HepG2 (cell line): ENCODE measurements around the gene PKNOX2. TPM values are rescaled to one million over a fixed set of nuclear protein-coding genes. Genes with fewer than 3 reads are reported as not detected.

Experiments
- ATAC-seq: fragments of 200-7000 bp; cut with Tn5 transposase; 3 replicates; pipeline ENCODE4 v1.9.1; 2020; ENCODE audit warnings: mild to moderate bottlenecking, moderate library complexity
- BruUV-seq: library from RNA; stranded (reverse); fragments of 400-500 nt; replicated peaks from 2 replicates; lab custom pipeline; 2021; lab: Mats Ljungman, UMichigan
- CTCF ChIA-PET: fragments of 300-600 bp; formaldehyde crosslinking; extraction: SDS; loops from one replicate; lab custom pipeline; 2021; ENCODE audit warnings: low total read pairs, inconsistent platforms, low intra/inter-chr PET ratio; lab: Yijun Ruan, JAX
- POLR2A ChIA-PET: fragments of 350-600 bp; sonication (Branson Sonifier 250); formaldehyde crosslinking; loops from one replicate; lab custom pipeline; 2020; ENCODE audit warnings: antibody characterized with exemption, inconsistent platforms; lab: Yijun Ruan, JAX
- DNase-seq: peaks from one replicate; pipeline ENCODE4 v3.0.0-alpha.2; 2015; ENCODE audit warnings: low spot score
- FAIRE-seq: peaks from 3 replicates; lab custom pipeline; 2011; peaks lifted over from hg19 to GRCh38; lab: Jason Lieb, UNC
- H2AFZ ChIP-seq: one replicate; pipeline ENCODE4 v1.6.1; 2011; ENCODE audit warnings: low read length, inconsistent platforms
- H3K27ac ChIP-seq: fragments of 300-600 bp; 3 replicates; pipeline ENCODE4 v1.8.0; 2011; ENCODE audit warnings: mixed run types, mild to moderate bottlenecking, mixed read lengths, low read length, inconsistent platforms; ENCODE audit not compliant: insufficient read depth; ENCODE audit errors: extremely low read length
- H3K27me3 ChIP-seq, 2 experiments: fragments of 200-600 bp in 1 of 2; 2 replicates in 1 of 2; 3 replicates in 1 of 2; pipeline versions ENCODE4 v1.6.0 to v1.8.0; 2011; ENCODE audit warnings: low read length in 2 of 2, mild to moderate bottlenecking in 2 of 2, moderate library complexity in 2 of 2, inconsistent platforms in 1 of 2; ENCODE audit not compliant: insufficient read depth in 2 of 2, control insufficient read depth in 1 of 2
- H3K36me3 ChIP-seq, 2 experiments: fragments of 200-600 bp in 1 of 2; replicated peaks in 1 of 2; 2 replicates in 1 of 2; 3 replicates in 1 of 2; pipeline versions ENCODE4 v1.5.1 to v1.8.0; 2011; ENCODE audit warnings: low read length in 2 of 2, inconsistent platforms in 1 of 2; ENCODE audit not compliant: insufficient read depth in 2 of 2, control insufficient read depth in 1 of 2
- H3K4me1 ChIP-seq: 2 replicates; pipeline ENCODE4 v1.5.1; 2012; ENCODE audit warnings: low read length, inconsistent platforms; ENCODE audit not compliant: insufficient read depth
- H3K4me2 ChIP-seq: 2 replicates; pipeline ENCODE4 v1.6.0; 2011; ENCODE audit warnings: low read depth, low read length, inconsistent platforms
- H3K4me3 ChIP-seq, 3 experiments: fragments of 200-600 bp in 1 of 3; sonication (generic), shearing (Covaris generic) in 1 of 3; replicated peaks in 1 of 3; 2 replicates each; pipeline ENCODE4 v1.5.1; 2011 to 2016; ENCODE audit warnings: low read length in 3 of 3, inconsistent platforms in 2 of 3, low read depth in 2 of 3, mild to moderate bottlenecking in 2 of 3, control low read depth in 1 of 3, mixed read lengths in 1 of 3; ENCODE audit not compliant: insufficient read depth in 1 of 3
- H3K79me2 ChIP-seq: one replicate; pipeline ENCODE4 v1.6.1; 2011; ENCODE audit warnings: low read length, inconsistent platforms; ENCODE audit not compliant: insufficient read depth
- H3K9ac ChIP-seq: 2 replicates; pipeline ENCODE4 v1.6.0; 2011; ENCODE audit warnings: mild to moderate bottlenecking, low read depth, low read length, inconsistent platforms; ENCODE audit not compliant: insufficient read depth
- H3K9me3 ChIP-seq: 2 replicates; pipeline ENCODE4 v1.5.1; 2012; ENCODE audit warnings: mild to moderate bottlenecking, low read length
- H4K20me1 ChIP-seq: 2 replicates; pipeline ENCODE4 v1.6.0; 2011; ENCODE audit warnings: inconsistent platforms, mild to moderate bottlenecking, low read length, moderate library complexity; ENCODE audit not compliant: insufficient read depth
- POGZ ChIP-seq: sonication (generic); formaldehyde crosslinking; IDR thresholded peaks from 2 replicates; pipeline ENCODE4 v1.4.0; 2020; ENCODE audit warnings: mild to moderate bottlenecking, missing genetic modification reagents
- PTBP1 ChIP-seq: fragments of 200-400 bp; formaldehyde crosslinking; IDR thresholded peaks from 2 replicates; pipeline ENCODE4 v1.6.1; 2018; ENCODE audit warnings: low read length, low read depth; ENCODE audit not compliant: poor library complexity, severe bottlenecking
- ZNF160 ChIP-seq: sonication (generic); formaldehyde crosslinking; IDR thresholded peaks from 2 replicates; pipeline ENCODE4 v1.8.0; 2022; ENCODE audit warnings: mild to moderate bottlenecking, inconsistent platforms, missing genetic modification reagents
- ZNF615 ChIP-seq: sonication (generic); formaldehyde crosslinking; IDR thresholded peaks from 2 replicates; pipeline ENCODE4 v1.5.0; 2020; ENCODE audit warnings: mild to moderate bottlenecking, missing genetic modification reagents, borderline replicate concordance
- ZNF616 ChIP-seq: sonication (generic); formaldehyde crosslinking; IDR thresholded peaks from 2 replicates; pipeline ENCODE4 v1.5.0; 2020; ENCODE audit warnings: low read depth, mild to moderate bottlenecking, missing genetic modification reagents
- ZNF773 ChIP-seq: sonication (generic); formaldehyde crosslinking; IDR thresholded peaks from 2 replicates; pipeline ENCODE4 v1.4.0; 2020; ENCODE audit warnings: missing genetic modification reagents, borderline replicate concordance
- WGBS: methylation state at CpG from one replicate; pipeline ENCODE4 v1.1.6; 2017; ENCODE audit warnings: low lambda C conversion rate; 5-methylcytosine and 5-hydroxymethylcytosine counted together
- in situ Hi-C: cut with HindIII; loops from 2 replicates; pipeline ENCODE4 v1.10.0; 2017; ENCODE audit warnings: low pct_unique_long_range_greater_than_20kb; ENCODE audit not compliant: extremely low pct_ligation_motif_present
- intact Hi-C: fragments of 100-400 bp; cut with micrococcal nuclease; formaldehyde crosslinking; loops from one replicate; pipeline ENCODE4 v1.10.0; 2022; ENCODE audit not compliant: unreplicated experiment
- polyA plus RNA-seq, 8 experiments: library from polyadenylated mRNA; depleted of rRNA in 3 of 8; stranded (reverse) in 7 of 8; unstranded in 1 of 8; fragments of >200 nt; fragmentation: Illumina TruSeq in 4 of 8; extraction: Trizol in 4 of 8; gene quantifications; 2 replicates each; pipeline versions ENCODE4 v1.2.1 to v1.2.3, GENCODE V29; 2011 to 2016; ENCODE audit warnings: low read depth in 4 of 8, missing spikeins in 1 of 8, mixed read lengths in 1 of 8; ENCODE audit not compliant: insufficient read depth in 1 of 8
- total RNA-seq, 5 experiments: library from RNA; depleted of rRNA; stranded (reverse); fragments of >200 nt; fragmentation: Illumina TruSeq; extraction: Trizol; gene quantifications; 2 replicates each; pipeline ENCODE4 v1.2.3, GENCODE V29; 2016; ENCODE audit warnings: low read depth in 1 of 5
- TF ChIP-seq, protein P1 (sequence below): sonication (generic); formaldehyde crosslinking; IDR thresholded peaks from 2 replicates; pipeline ENCODE4 v1.4.0; 2020; ENCODE audit warnings: missing genetic modification reagents, low read depth, mild to moderate bottlenecking, borderline replicate concordance
- TF ChIP-seq, protein P2 (sequence below): sonication (generic); formaldehyde crosslinking; IDR thresholded peaks from 2 replicates; pipeline ENCODE4 v1.4.0; 2020; ENCODE audit warnings: missing genetic modification reagents; ENCODE audit errors: not compliant biosample characterization
- TF ChIP-seq, protein P3 (sequence below): sonication (generic); formaldehyde crosslinking; IDR thresholded peaks from 2 replicates; pipeline ENCODE4 v1.4.0; 2020; ENCODE audit warnings: low read depth, mild to moderate bottlenecking, missing genetic modification reagents

PKNOX2 gene
- total and polyA plus RNA-seq, 2 of the 13 experiments (the other 11 are each of a cell fraction or from before 2014, with no cell fraction given), result not detected

DNA sequence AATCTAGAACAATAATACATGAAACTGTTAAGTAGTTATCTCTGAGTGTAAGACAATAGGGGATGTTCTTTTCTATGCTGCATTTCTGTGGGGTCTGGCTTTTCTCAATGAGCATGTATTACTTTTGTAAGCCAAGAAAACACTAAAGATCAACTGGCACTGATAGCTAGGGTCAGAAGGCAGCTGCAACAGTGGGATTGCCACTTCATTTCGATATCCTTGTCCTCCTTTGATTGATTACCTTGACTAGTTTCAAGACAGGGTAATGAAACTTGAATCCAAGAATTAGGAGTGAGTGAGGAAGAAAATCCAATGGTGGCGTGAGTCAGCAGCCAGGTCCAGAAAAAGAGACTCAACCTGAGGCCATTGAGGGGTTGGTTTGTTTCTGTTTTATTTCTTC is 285.0 kb downstream of the PKNOX2 start:
- no peaks in the 10 kb centered on the region for H3K9me3 ChIP-seq
- no peaks in the 10 kb centered on the region for H4K20me1 ChIP-seq
- no peak for FAIRE-seq
- H3K9ac ChIP-seq, result no peak overlapping the region
- no peak overlapping the region for H2AFZ ChIP-seq
- in situ Hi-C loops (no loop called here), intact Hi-C loops (no loop called here)
- H3K36me3 ChIP-seq, result no peaks in the 10 kb centered on the region
- BruUV-seq, result no TSS peak
- no peak for ATAC-seq
- H3K4me2 ChIP-seq, result no peak overlapping the region
- H3K4me1 ChIP-seq, result peaks cover 14% of the 10 kb centered on the region
- TF ChIP-seq, protein P1, sequence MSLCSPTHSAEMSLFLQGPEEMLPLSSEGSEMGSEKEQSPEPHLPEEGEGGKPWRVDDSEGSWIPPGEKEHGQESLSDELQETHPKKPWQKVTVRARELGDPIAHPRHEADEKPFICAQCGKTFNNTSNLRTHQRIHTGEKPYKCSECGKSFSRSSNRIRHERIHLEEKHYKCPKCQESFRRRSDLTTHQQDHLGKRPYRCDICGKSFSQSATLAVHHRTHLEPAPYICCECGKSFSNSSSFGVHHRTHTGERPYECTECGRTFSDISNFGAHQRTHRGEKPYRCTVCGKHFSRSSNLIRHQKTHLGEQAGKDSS, result no peak
- TF ChIP-seq, protein P2, sequence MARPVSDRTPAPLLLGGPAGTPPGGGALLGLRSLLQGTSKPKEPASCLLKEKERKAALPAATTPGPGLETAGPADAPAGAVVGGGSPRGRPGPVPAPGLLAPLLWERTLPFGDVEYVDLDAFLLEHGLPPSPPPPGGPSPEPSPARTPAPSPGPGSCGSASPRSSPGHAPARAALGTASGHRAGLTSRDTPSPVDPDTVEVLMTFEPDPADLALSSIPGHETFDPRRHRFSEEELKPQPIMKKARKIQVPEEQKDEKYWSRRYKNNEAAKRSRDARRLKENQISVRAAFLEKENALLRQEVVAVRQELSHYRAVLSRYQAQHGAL (CRISPR knock-in tag), result no peak
- TF ChIP-seq PTBP1 (no peak), ZNF160 (CRISPR knock-in tag) (no peak), ZNF773 (CRISPR knock-in tag) (no peak), POGZ (CRISPR knock-in tag) (no peak), ZNF615 (CRISPR knock-in tag) (no peak), ZNF616 (CRISPR knock-in tag) (no peak)
- TF ChIP-seq, protein P3, sequence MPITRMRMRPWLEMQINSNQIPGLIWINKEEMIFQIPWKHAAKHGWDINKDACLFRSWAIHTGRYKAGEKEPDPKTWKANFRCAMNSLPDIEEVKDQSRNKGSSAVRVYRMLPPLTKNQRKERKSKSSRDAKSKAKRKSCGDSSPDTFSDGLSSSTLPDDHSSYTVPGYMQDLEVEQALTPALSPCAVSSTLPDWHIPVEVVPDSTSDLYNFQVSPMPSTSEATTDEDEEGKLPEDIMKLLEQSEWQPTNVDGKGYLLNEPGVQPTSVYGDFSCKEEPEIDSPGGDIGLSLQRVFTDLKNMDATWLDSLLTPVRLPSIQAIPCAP (CRISPR knock-in tag), result no peak
- no peak for DNase-seq
- H3K27me3 ChIP-seq, result peaks cover 0 to 3% of the 10 kb centered on the region in 2 experiments; a peak in 1 of 5 replicates
- ChIA-PET CTCF (no interaction called here), POLR2A (no interaction called here)
- H3K79me2 ChIP-seq, result no peaks in the 10 kb centered on the region
- no peak overlapping the region for H3K27ac ChIP-seq
- no peak overlapping the region for H3K4me3 ChIP-seq
- 11% methylated on average over 2 of the region's 2 CpGs for WGBS
